Lower leg skin (tissue), 4 donors: Measurements from ENCODE around the gene CSRP1. TPM values are rescaled to one million over a fixed set of nuclear protein-coding genes. Genes with fewer than 3 reads are reported as not detected.
A peak's percentile ranks its signal among the peaks of the same experiment; 100 is the strongest.

ENCODE experiments used
- DNase-seq, 2 donors: peaks; one replicate each; pipeline ENCODE4 v3.0.0-alpha.2; 2019; ENCODE audit warnings: low spot score in 2 of 2
- H3K4me3 ChIP-seq: fragments of 200-600 bp; sonication (generic); 2 replicates; pipeline ENCODE4 v1.5.1; 2017; ENCODE audit warnings: mild to moderate bottlenecking, low read depth; ENCODE audit not compliant: poor library complexity, severe bottlenecking
- POLR2A ChIP-seq, 2 donors: fragments of 450-650 bp; IDR thresholded peaks; one replicate each; pipeline ENCODE4 v1.6.1; 2016 to 2017; ENCODE audit warnings: antibody characterized with exemption in 2 of 2, mild to moderate bottlenecking in 1 of 2, moderate library complexity in 1 of 2
- WGBS, 2 donors: methylation state at CpG; one replicate each; pipeline ENCODE4 v1.1.5; 2018; 5-methylcytosine and 5-hydroxymethylcytosine counted together
- intact Hi-C: fragments of 100-400 bp; cut with DNase I; formaldehyde crosslinking; loops from one replicate; pipeline ENCODE4 v1.15.0; 2023; ENCODE audit warnings: low total_unique reads
- total RNA-seq, 4 donors: library from RNA; depleted of rRNA; stranded (reverse); fragments of >200 nt; gene quantifications; one replicate each; pipeline ENCODE4 v1.1.0, GENCODE V29; 2016
- TF ChIP-seq, protein P1 (sequence below), 3 donors: fragments of 450-650 bp; IDR thresholded peaks; one replicate each; pipeline ENCODE4 v1.5.1; 2016; ENCODE audit warnings: antibody characterized with exemption in 3 of 3, mild to moderate bottlenecking in 3 of 3, moderate library complexity in 2 of 3

Gene CSRP1
- total RNA-seq, 4 donors from 2014 or later = 310 to 627 (median 401) TPM

DNA sequence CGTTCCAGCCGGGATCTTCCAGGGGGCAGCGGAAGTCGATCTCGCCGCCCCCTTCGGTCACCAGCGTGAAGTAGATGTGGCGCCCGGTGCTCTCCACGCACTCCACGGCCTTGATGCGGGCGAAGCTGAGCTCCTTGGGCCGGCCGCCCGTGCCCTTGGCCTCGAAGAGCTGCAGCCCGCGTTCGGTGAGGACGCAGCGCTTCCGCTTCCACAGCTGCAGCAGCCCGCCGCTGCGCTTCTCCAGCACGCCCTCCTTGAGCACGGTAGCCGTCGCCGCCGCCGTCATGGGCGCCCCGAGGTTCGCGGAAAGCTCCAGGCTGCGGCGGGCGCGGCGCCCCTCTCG, 38.5 kb downstream of the CSRP1 start:
- TF ChIP-seq, protein P1, sequence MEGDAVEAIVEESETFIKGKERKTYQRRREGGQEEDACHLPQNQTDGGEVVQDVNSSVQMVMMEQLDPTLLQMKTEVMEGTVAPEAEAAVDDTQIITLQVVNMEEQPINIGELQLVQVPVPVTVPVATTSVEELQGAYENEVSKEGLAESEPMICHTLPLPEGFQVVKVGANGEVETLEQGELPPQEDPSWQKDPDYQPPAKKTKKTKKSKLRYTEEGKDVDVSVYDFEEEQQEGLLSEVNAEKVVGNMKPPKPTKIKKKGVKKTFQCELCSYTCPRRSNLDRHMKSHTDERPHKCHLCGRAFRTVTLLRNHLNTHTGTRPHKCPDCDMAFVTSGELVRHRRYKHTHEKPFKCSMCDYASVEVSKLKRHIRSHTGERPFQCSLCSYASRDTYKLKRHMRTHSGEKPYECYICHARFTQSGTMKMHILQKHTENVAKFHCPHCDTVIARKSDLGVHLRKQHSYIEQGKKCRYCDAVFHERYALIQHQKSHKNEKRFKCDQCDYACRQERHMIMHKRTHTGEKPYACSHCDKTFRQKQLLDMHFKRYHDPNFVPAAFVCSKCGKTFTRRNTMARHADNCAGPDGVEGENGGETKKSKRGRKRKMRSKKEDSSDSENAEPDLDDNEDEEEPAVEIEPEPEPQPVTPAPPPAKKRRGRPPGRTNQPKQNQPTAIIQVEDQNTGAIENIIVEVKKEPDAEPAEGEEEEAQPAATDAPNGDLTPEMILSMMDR (IDR thresholded peaks at IDR 0.05) = no peak
- TF ChIP-seq POLR2A (IDR thresholded peaks at IDR 0.05) = no peak
- 0% methylated on average over 14 to 24 of the region's 44 CpGs for WGBS, 2 donors
- peak overlapping the region; percentile 56 for H3K4me3 ChIP-seq
- intact Hi-C loops = no loop called here
- no peak for DNase-seq

DNA sequence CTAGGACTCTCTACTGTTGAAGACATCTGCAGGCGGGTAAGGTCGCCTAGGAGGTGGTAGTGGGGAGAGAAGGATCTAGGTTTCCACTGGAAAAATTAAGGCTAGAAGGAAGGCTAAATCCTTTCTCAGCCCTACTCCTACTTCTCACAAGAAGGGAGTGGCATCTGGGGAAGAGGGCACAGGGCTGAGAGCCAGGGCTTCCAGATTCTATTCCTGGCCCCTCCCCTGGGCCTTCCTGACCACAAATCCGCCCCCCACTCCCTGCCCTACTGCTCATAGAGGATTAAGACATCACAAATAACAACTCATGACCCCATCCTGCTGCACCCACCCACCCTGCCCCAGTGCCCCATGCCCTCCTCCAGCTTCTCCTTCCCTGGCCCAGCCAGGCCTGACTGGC, 40.4 kb downstream of the CSRP1 start:
- TF ChIP-seq, protein P1 (IDR thresholded peaks at IDR 0.05) = no peak
- TF ChIP-seq POLR2A (IDR thresholded peaks at IDR 0.05) = no peak
- intact Hi-C loops = no loop called here
- no peak overlapping the region for H3K4me3 ChIP-seq
- 44 to 54% methylated on average over 3 of the region's 3 CpGs for WGBS, 2 donors
- DNase-seq = no peak

DNA sequence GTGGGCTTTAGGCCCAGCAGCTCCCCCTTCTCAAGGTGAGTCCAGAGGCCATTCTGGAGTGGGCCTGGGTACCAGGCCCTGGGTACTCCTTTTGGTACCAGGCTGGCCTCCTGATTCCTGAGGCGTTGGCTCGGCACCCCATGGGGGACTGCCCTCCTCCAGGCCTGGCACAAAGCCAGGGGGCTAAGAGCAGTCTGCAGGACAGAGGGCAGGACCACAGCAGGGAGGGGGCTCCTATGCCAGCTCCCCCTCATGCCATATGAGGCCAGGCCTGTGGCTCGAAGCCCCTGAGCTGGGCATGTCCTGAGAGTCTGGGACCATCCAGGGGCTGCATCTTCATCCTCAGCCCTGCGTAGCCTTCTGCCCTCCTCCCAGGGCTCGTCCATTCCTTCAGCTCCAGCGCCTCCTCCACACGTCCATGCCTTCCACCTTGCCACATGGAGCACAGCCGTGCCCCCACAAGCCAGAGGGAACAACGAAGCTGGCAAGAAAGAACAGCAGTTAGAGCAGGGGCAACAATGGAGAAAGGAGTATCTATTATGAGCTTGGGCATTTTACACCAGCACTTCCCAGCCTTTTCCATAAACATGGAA, 41.1 kb downstream of the CSRP1 start:
- 70 to 74% methylated on average over 7 to 9 of the region's 9 CpGs for whole genome bisulfite sequencing, 2 donors
- H3K4me3 ChIP-seq = no peak overlapping the region

DNA sequence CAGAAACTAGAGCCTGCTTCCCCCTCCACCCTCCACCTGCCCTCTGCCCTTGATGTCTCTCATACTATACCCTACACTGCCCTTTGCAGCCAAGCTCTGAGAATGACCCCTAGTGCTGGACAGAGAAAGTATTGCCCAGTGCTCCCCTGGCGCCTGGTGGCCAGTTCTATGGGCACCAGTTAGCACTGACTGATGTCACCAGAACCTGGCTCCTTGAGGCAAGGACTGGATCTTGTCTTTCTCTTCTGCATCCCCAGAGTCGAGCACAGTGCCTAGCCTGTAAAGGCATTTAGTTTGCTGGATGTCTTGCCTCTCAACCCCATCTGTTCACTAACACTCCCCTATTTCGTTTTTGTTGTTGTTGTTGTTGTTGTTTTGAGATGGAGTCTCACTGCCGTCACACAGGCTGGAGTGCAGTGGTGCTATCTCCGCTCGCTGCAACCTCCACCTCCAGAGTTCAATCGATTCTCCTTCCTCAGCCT, 43.8 kb downstream of the CSRP1 start:
- TF ChIP-seq, protein P1 (IDR thresholded peaks at IDR 0.05) = no peak
- TF ChIP-seq POLR2A (IDR thresholded peaks at IDR 0.05) = no peak
- no peak overlapping the region for H3K4me3 ChIP-seq
- 65 to 66% methylated on average over 7 of the region's 7 CpGs for WGBS, 2 donors
- DNase-seq = no peak
- intact Hi-C loops = no loop called here

More for the DNA sequence above, 41.1 kb downstream of the CSRP1 start:
- intact Hi-C loops = no loop called here
- DNase-seq = no peak
- TF ChIP-seq, protein P1 (IDR thresholded peaks at IDR 0.05) = no peak
- TF ChIP-seq POLR2A (IDR thresholded peaks at IDR 0.05) = no peak

DNA sequence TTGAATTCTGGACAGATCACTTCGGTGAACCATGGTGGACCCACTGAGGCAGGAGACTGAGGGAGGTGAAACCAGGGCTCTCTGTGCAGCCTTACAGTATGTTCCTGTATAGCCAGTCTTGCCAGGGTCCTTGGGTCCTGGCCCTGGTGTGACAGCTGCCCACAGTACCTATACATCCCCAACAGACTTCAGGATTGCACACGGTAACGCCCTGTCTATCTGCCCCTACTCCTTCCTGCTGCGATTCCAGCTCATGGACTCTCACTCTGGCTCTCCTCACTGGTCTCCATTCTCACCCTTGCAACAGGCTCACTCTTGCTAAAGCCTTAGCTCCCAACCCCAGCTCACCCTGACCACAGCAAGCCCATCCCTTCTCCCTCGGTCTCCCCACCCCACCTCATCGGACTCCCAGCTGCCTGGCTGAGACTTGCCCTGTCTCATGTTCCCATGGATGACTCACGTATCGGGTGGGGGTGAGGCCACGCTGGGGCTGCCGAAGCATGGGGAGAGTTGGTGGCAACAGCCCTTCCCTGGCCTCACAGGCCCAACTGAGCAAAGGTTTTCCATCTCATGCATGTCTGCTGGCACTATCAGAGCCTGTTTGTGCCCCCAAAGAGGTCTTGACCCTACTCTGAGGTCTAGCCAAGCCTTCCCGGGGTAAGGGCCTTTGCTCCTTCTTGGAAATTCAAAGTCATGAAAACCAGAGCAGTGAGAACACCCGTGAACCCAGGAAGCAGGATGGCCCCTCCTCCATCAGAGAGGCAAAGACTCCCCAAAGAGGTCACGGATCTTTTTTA, 45.1 kb downstream of the CSRP1 start:
- TF ChIP-seq, protein P1 (IDR thresholded peaks at IDR 0.05) = no peak
- no peak for TF ChIP-seq POLR2A (IDR thresholded peaks at IDR 0.05)
- H3K4me3 ChIP-seq = no peak overlapping the region
- intact Hi-C loops = no loop called here
- WGBS, 2 donors = 33 to 41% methylated on average over 13 of the region's 13 CpGs
- peak; percentile 90 to 96 for DNase-seq
